ENCODE results near the gene APPL2.

GRCh38 chr12:105156260-105156659 lies 79.7 kb downstream of the APPL2 start:
- TF ChIP-seq CTCF (IDR thresholded peaks at IDR 0.05), result no peak
- no peak for TF ChIP-seq EZH2 (IDR thresholded peaks at IDR 0.05; ENCODE audit: borderline replicate concordance, insufficient read depth, low read depth, low read length, poor library complexity, severe bottlenecking)

All from B cell (primary cell).